ENCODE measurements around the gene ZNF79. TPM values are rescaled to one million over a fixed set of nuclear protein-coding genes. Genes with fewer than 3 reads are reported as not detected.
A peak's percentile ranks its signal among the peaks of the same experiment; 100 is the strongest.

The ZNF79 gene
- total and polyA plus RNA-seq, 9 of the 15 experiments (the other 6 are each of a cell fraction or from before 2014, with no cell fraction given), result 0.62 to 7.0 (median 4.1) TPM

GRCh38 chr9:127407492-127407843 is 16.7 kb upstream of the ZNF79 start:
- peaks cover 2 to 37% of the 10 kb centered on the region in 2 experiments; a peak in 4 of 5 replicates for H3K4me1 ChIP-seq (replicated peaks in 1 of 2; ENCODE audit: control insufficient read depth in 2 of 2, insufficient read depth in 2 of 2, low read length in 2 of 2)
- POLR2A ChIA-PET, result interaction anchor here (0.7 to 1.3 kb wide), 2 partner anchors 11 to 13 kb away, joined by 3 to 7 read pairs; partner anchors contain the start of gene SLC2A8
- H3K27ac ChIP-seq (ENCODE audit: extremely low read depth, low read depth, low read length), result no peak overlapping the region
- no peak overlapping the region for H2AFZ ChIP-seq (ENCODE audit: low read depth, low read length)
- peak; percentile 46 for FAIRE-seq
- peaks cover 6% of the 10 kb centered on the region for H3K9me1 ChIP-seq (ENCODE audit: control insufficient read depth, insufficient read depth, low read length)
- TF ChIP-seq MLX (CRISPR knock-in tag; conservative IDR thresholded peaks at IDR 0.05) (no peak), ZBTB1 (CRISPR knock-in tag; IDR thresholded peaks at IDR 0.05; ENCODE audit: borderline replicate concordance, low read depth) (no peak), CREB3 (tag; conservative IDR thresholded peaks at IDR 0.05; ENCODE audit: low read depth) (no peak), KAT7 (CRISPR knock-in tag; IDR thresholded peaks at IDR 0.05; ENCODE audit: borderline replicate concordance) (no peak), NCOA1 (IDR thresholded peaks at IDR 0.05; ENCODE audit: low read depth) (no peak), CBX8 (IDR thresholded peaks at IDR 0.05; ENCODE audit: borderline replicate concordance, extremely low read depth, low read depth, low read length, poor library complexity, severe bottlenecking) (no peak), ZNF263 (CRISPR knock-in tag; IDR thresholded peaks at IDR 0.05; ENCODE audit: borderline replicate concordance) (no peak), ZKSCAN1 (IDR thresholded peaks at IDR 0.05; ENCODE audit: low read depth, low read length) (no peak), ZNF217 (CRISPR knock-in tag; IDR thresholded peaks at IDR 0.05) (no peak), ZC3H8 (IDR thresholded peaks at IDR 0.05) (no peak), DDX20 (tag; IDR thresholded peaks at IDR 0.05; ENCODE audit: low read depth) (no peak), HMBOX1 (IDR thresholded peaks at IDR 0.05) (no peak), MYBL2 (IDR thresholded peaks at IDR 0.05; ENCODE audit: low read depth) (no peak), MYBL2 (CRISPR knock-in tag; IDR thresholded peaks at IDR 0.05; ENCODE audit: borderline replicate concordance) (no peak), EHMT2 (IDR thresholded peaks at IDR 0.05) (no peak), STAT6 (CRISPR knock-in tag; IDR thresholded peaks at IDR 0.05) (no peak), SMARCB1 (IDR thresholded peaks at IDR 0.05; ENCODE audit: insufficient read length, low read depth) (no peak)
- in situ Hi-C loops (cut with MboI), result no loop called here
- DNase-seq (ENCODE audit: extremely low read depth in 1 of 4, low spot score in 3 of 4), result no peak
- WGBS (ENCODE audit: insufficient coverage, low coverage, missing lambda C conversion rate), result 47% methylated on average over 6 of the region's 6 CpGs
- intact Hi-C loops (cut with micrococcal nuclease), result no loop called here
- no peaks in the 10 kb centered on the region for H3K36me3 ChIP-seq (ENCODE audit: control insufficient read depth, insufficient read depth, low read length)
- H3K9ac ChIP-seq (ENCODE audit: insufficient read depth in 1 of 2, low read depth in 2 of 2, low read length in 2 of 2), result peak overlapping the region in 1 of 2 experiments; percentile 78; a peak in 2 of 4 replicates
- no peaks in the 10 kb centered on the region for H3K9me3 ChIP-seq (replicated peaks; ENCODE audit: control insufficient read depth, insufficient read depth, low read depth, low read length)
- no peak overlapping the region for H3K4me2 ChIP-seq (ENCODE audit: insufficient read depth, low read length)
- no peak overlapping the region for H3K4me3 ChIP-seq
- no peaks in the 10 kb centered on the region for H3K79me2 ChIP-seq (ENCODE audit: control insufficient read depth, insufficient read depth, low read length)
- BruUV-seq (replicated peaks), result no TSS peak
- H3K27me3 ChIP-seq (ENCODE audit: control insufficient read depth in 2 of 2, insufficient read depth in 2 of 2, low read length in 2 of 2), result no peaks in the 10 kb centered on the region
- H4K20me1 ChIP-seq (replicated peaks; ENCODE audit: control insufficient read depth, insufficient read depth, low read length), result no peaks in the 10 kb centered on the region; the same call in 1 of the 2 replicates
- CTCF ChIA-PET (ENCODE audit: low intra/inter-chr PET ratio), result no interaction called here
- no peak; the same call in 2 of the 3 replicates for ATAC-seq
